GM13976 (cell line): ENCODE data around the gene PBOV1.

Source experiments
- DNase-seq: peaks from one replicate; pipeline ENCODE4 v3.0.0; 2012; ENCODE audit warnings: low spot score
- CTCF ChIP-seq: IDR thresholded peaks from 2 replicates; pipeline ENCODE4 v1.5.1; 2012; ENCODE audit warnings: borderline replicate concordance, mild to moderate bottlenecking; ENCODE audit not compliant: insufficient read depth; ENCODE audit errors: extremely low read depth, missing control alignments, control extremely low read depth
- in situ Hi-C: fragments of 300-500 bp; cut with MboI; formaldehyde crosslinking; loops from one replicate; pipeline ENCODE4 v1.12.0; 2022; ENCODE audit warnings: low sequenced_read_pairs, mixed read lengths, inconsistent platforms; ENCODE audit not compliant: unreplicated experiment

PBOV1 gene

GRCh38 chr6:138258197-138258596 is 39.9 kb upstream of the PBOV1 start:
- no peak for DNase-seq
- TF ChIP-seq CTCF, result no peak
- in situ Hi-C loops, result no loop called here

GRCh38 chr6:138257638-138258040 is 39.3 kb upstream of the PBOV1 start:
- DNase-seq, result no peak
- in situ Hi-C loops, result no loop called here
- no peak for TF ChIP-seq CTCF

GRCh38 chr6:138255443-138255842 is 37.2 kb upstream of the PBOV1 start:
- in situ Hi-C loops, result no loop called here
- no peak for DNase-seq
- TF ChIP-seq CTCF, result no peak

GRCh38 chr6:138253731-138254130 is 35.4 kb upstream of the PBOV1 start:
- in situ Hi-C loops, result no loop called here
- no peak for TF ChIP-seq CTCF
- no peak for DNase-seq

GRCh38 chr6:138250513-138251247 is 32.4 kb upstream of the PBOV1 start:
- no peak for TF ChIP-seq CTCF
- no peak for DNase-seq
- in situ Hi-C loops, result no loop called here

GRCh38 chr6:138250053-138250452 is 31.8 kb upstream of the PBOV1 start:
- in situ Hi-C loops, result no loop called here
- no peak for TF ChIP-seq CTCF
- no peak for DNase-seq
